ENCODE data around the gene EXOSC2. TPM values are rescaled to one million over a fixed set of nuclear protein-coding genes. Genes with fewer than 3 reads are reported as not detected.

EXOSC2 gene
- total RNA-seq, 6 donors from 2014 or later, result 6.7 to 37.7 (median 17.8) TPM

GRCh38 chr9:130710822-130711352 is 17.3 kb downstream of the EXOSC2 start:
- WGBS, 2 donors, result 87 to 88% methylated on average over 8 of the region's 8 CpGs
- no peak overlapping the region for H3K27ac ChIP-seq
- DNase-seq (no peak), ATAC-seq (ENCODE audit: low FRiP score in 2 of 2) (no peak)
- no peak overlapping the region for H3K4me3 ChIP-seq
- no peaks in the 10 kb centered on the region for H3K36me3 ChIP-seq
- no peaks in the 10 kb centered on the region for H3K9me3 ChIP-seq
- TF ChIP-seq CTCF (IDR thresholded peaks at IDR 0.05), result no peak
- TF ChIP-seq POLR2AphosphoS5 (IDR thresholded peaks at IDR 0.05), result no peak
- TF ChIP-seq EP300 (IDR thresholded peaks at IDR 0.05), result no peak
- TF ChIP-seq POLR2A (IDR thresholded peaks at IDR 0.05), result no peak
- peaks cover 15 to 40% (median 18%) of the 10 kb centered on the region in 4 donors for H3K4me1 ChIP-seq
- H3K27me3 ChIP-seq, result no peaks in the 10 kb centered on the region

- no peaks in the 10 kb centered on the region for H3K27me3 ChIP-seq
- peaks cover 20 to 45% (median 23%) of the 10 kb centered on the region in 4 donors for H3K4me1 ChIP-seq
- no peaks in the 10 kb centered on the region for H3K36me3 ChIP-seq
- WGBS, 2 donors, result 90 to 91% methylated on average over 8 of the region's 8 CpGs
- DNase-seq, result no peak
- TF ChIP-seq CTCF (IDR thresholded peaks at IDR 0.05), result no peak
- no peak for TF ChIP-seq POLR2A (IDR thresholded peaks at IDR 0.05)
- no peak for TF ChIP-seq POLR2AphosphoS5 (IDR thresholded peaks at IDR 0.05)
- TF ChIP-seq EP300 (IDR thresholded peaks at IDR 0.05), result no peak
- no peak overlapping the region for H3K4me3 ChIP-seq
- no peaks in the 10 kb centered on the region for H3K9me3 ChIP-seq
- ATAC-seq (ENCODE audit: low FRiP score in 2 of 2), result no peak
- no peak overlapping the region for H3K27ac ChIP-seq
Observed at GRCh38 chr9:130711469-130711868, 17.9 kb downstream of the EXOSC2 start.

- TF ChIP-seq POLR2AphosphoS5 (IDR thresholded peaks at IDR 0.05), result peak in 1 of 2 donors; percentile 71
- TF ChIP-seq EP300 (IDR thresholded peaks at IDR 0.05), result no peak
- peak in 3 of 4 donors; percentile 69 to 72 (median 71) for TF ChIP-seq POLR2A (IDR thresholded peaks at IDR 0.05)
- no peaks in the 10 kb centered on the region for H3K27me3 ChIP-seq
- H3K9me3 ChIP-seq, result no peaks in the 10 kb centered on the region
- peak; percentile 99 to 100 for DNase-seq
- H3K4me1 ChIP-seq, result peaks cover 23 to 51% (median 27%) of the 10 kb centered on the region in 4 donors
- 0 to 3% methylated on average over 9 to 22 of the region's 68 CpGs for WGBS, 2 donors
- H3K36me3 ChIP-seq, result no peaks in the 10 kb centered on the region
- peak; percentile 99 for ATAC-seq (ENCODE audit: low FRiP score in 2 of 2)
- H3K27ac ChIP-seq, result peak overlapping the region; percentile 96 to 99 (median 97)
- peak overlapping the region; percentile 79 to 100 (median 90) for H3K4me3 ChIP-seq
Observed at GRCh38 chr9:130712564-130713285, 19.1 kb downstream of the EXOSC2 start.

- Histone ChIP-seq H3K27ac (peak overlapping the region; percentile 96 to 99 (median 97)), H3K36me3 (no peaks in the 10 kb centered on the region), H3K4me3 (peak overlapping the region; percentile 79 to 100 (median 90)), H3K27me3 (no peaks in the 10 kb centered on the region), H3K4me1 (peaks cover 23 to 52% (median 27%) of the 10 kb centered on the region in 4 donors), H3K9me3 (no peaks in the 10 kb centered on the region)
- TF ChIP-seq CTCF (IDR thresholded peaks at IDR 0.05), result no peak
- no peak for TF ChIP-seq POLR2A (IDR thresholded peaks at IDR 0.05)
- TF ChIP-seq EP300 (IDR thresholded peaks at IDR 0.05), result no peak
- no peak for TF ChIP-seq POLR2AphosphoS5 (IDR thresholded peaks at IDR 0.05)
- ATAC-seq (ENCODE audit: low FRiP score in 2 of 2) (peak in 1 of 2 donors; percentile 12), DNase-seq (peak in 1 of 2 donors; percentile 24)
- 0 to 1% methylated on average over 12 to 35 of the region's 37 CpGs for WGBS, 2 donors
Observed at GRCh38 chr9:130713286-130713960, 19.8 kb downstream of the EXOSC2 start.

- no peaks in the 10 kb centered on the region for H3K9me3 ChIP-seq
- TF ChIP-seq CTCF (IDR thresholded peaks at IDR 0.05) (no peak), POLR2AphosphoS5 (IDR thresholded peaks at IDR 0.05) (no peak), EP300 (IDR thresholded peaks at IDR 0.05) (no peak), POLR2A (IDR thresholded peaks at IDR 0.05) (no peak)
- DNase-seq (no peak), ATAC-seq (ENCODE audit: low FRiP score in 2 of 2) (no peak)
- peak overlapping the region in 2 of 4 donors; percentile 6 to 97 for H3K27ac ChIP-seq
- H3K4me1 ChIP-seq, result peaks cover 23 to 55% (median 27%) of the 10 kb centered on the region in 4 donors
- H3K4me3 ChIP-seq, result peak overlapping the region in 3 of 4 donors; percentile 79 to 100 (median 85)
- no peaks in the 10 kb centered on the region for H3K27me3 ChIP-seq
- no peaks in the 10 kb centered on the region for H3K36me3 ChIP-seq
- WGBS, 2 donors, result 34 to 40% methylated on average over 7 of the region's 7 CpGs
Observed at GRCh38 chr9:130714586-130715110, 21.1 kb downstream of the EXOSC2 start.
